Astrocyte (in vitro differentiated cells and primary cell): ENCODE measurements around the gene PPIF. TPM values are rescaled to one million over a fixed set of nuclear protein-coding genes. Genes with fewer than 3 reads are reported as not detected.

Experiments used
- DNase-seq: peaks from one replicate; pipeline ENCODE4 v3.0.0-alpha.2; 2010; ENCODE audit warnings: low read depth
- FAIRE-seq: peaks from 2 replicates; lab custom pipeline; 2011; peaks lifted over from hg19 to GRCh38; lab: Jason Lieb, UNC
- H2AFZ ChIP-seq: 2 replicates; pipeline ENCODE4 v1.6.0; 2012; ENCODE audit warnings: low read depth, low read length, inconsistent platforms
- H3K27ac ChIP-seq: 2 replicates; pipeline ENCODE4 v1.5.1; 2011; ENCODE audit warnings: low read depth, low read length, inconsistent platforms
- H3K27me3 ChIP-seq: 2 replicates; pipeline ENCODE4 v1.6.0; 2011; ENCODE audit warnings: low read length, inconsistent platforms; ENCODE audit not compliant: insufficient read depth
- H3K36me3 ChIP-seq: 2 replicates; pipeline ENCODE4 v1.5.1; 2011; ENCODE audit warnings: low read length, inconsistent platforms; ENCODE audit not compliant: insufficient read depth
- H3K4me1 ChIP-seq: 2 replicates; pipeline ENCODE4 v1.5.1; 2011; ENCODE audit warnings: low read length, inconsistent platforms; ENCODE audit not compliant: insufficient read depth
- H3K4me2 ChIP-seq: 2 replicates; pipeline ENCODE4 v1.6.0; 2012; ENCODE audit warnings: low read length, inconsistent platforms
- H3K4me3 ChIP-seq: 2 replicates; pipeline ENCODE4 v1.5.1; 2011; ENCODE audit warnings: low read depth, mild to moderate bottlenecking, low read length, inconsistent platforms; ENCODE audit not compliant: insufficient read depth
- H3K79me2 ChIP-seq: 2 replicates; pipeline ENCODE4 v1.6.0; 2012; ENCODE audit warnings: mild to moderate bottlenecking, low read length, inconsistent platforms; ENCODE audit not compliant: insufficient read depth
- H3K9ac ChIP-seq: 2 replicates; pipeline ENCODE4 v1.6.0; 2012; ENCODE audit warnings: mild to moderate bottlenecking, low read length, inconsistent platforms
- H3K9me3 ChIP-seq: 2 replicates; pipeline ENCODE4 v1.5.1; 2012; ENCODE audit warnings: low read depth, mild to moderate bottlenecking, low read length, inconsistent platforms; ENCODE audit not compliant: insufficient read depth
- H4K20me1 ChIP-seq: 2 replicates; pipeline ENCODE4 v1.6.0; 2012; ENCODE audit warnings: low read length, inconsistent platforms; ENCODE audit not compliant: insufficient read depth
- H3K27ac Mint-ChIP-seq: one replicate; pipeline ENCODE4 v1.8.0; 2021; ENCODE audit warnings: mild to moderate bottlenecking, mixed read lengths; ENCODE audit not compliant: unreplicated experiment
- H3K27me3 Mint-ChIP-seq: one replicate; pipeline ENCODE4 v1.8.0; 2021; ENCODE audit warnings: low read depth, mixed read lengths; ENCODE audit not compliant: unreplicated experiment
- H3K36me3 Mint-ChIP-seq: one replicate; pipeline ENCODE4 v1.8.0; 2021; ENCODE audit warnings: low read depth, mixed read lengths; ENCODE audit not compliant: unreplicated experiment
- H3K4me1 Mint-ChIP-seq: one replicate; pipeline ENCODE4 v1.8.0; 2021; ENCODE audit warnings: low read depth, mixed read lengths; ENCODE audit not compliant: unreplicated experiment
- H3K4me3 Mint-ChIP-seq: one replicate; pipeline ENCODE4 v1.8.0; 2021; ENCODE audit warnings: mild to moderate bottlenecking, moderate library complexity, mixed read lengths; ENCODE audit not compliant: unreplicated experiment
- H3K9me3 Mint-ChIP-seq: one replicate; pipeline ENCODE4 v1.8.0; 2021; ENCODE audit warnings: mild to moderate bottlenecking, mixed read lengths; ENCODE audit not compliant: unreplicated experiment
- CTCF ChIP-seq: IDR thresholded peaks from 2 replicates; pipeline ENCODE4 v1.5.1; 2011; ENCODE audit warnings: low read depth, mild to moderate bottlenecking, inconsistent platforms, low read length, moderate library complexity; ENCODE audit not compliant: insufficient read depth
- EZH2 ChIP-seq: IDR thresholded peaks from 2 replicates; pipeline ENCODE4 v1.6.1; 2012; ENCODE audit warnings: mild to moderate bottlenecking, low read length, inconsistent platforms; ENCODE audit not compliant: insufficient read depth
- total RNA-seq: library from RNA; stranded (reverse); gene quantifications from 2 replicates; pipeline ENCODE4 v1.2.1, GENCODE V29; 2021

The PPIF gene
- total RNA-seq, 1 donor from 2014 or later: 31.7 TPM

- peaks cover 34% of the 10 kb centered on the region for H3K79me2 ChIP-seq
- no peaks in the 10 kb centered on the region for H3K27me3 ChIP-seq
- peak overlapping the region; percentile 96 for H3K4me2 ChIP-seq
- Mint-ChIP-seq H3K9me3 (no peaks in the 10 kb centered on the region), H3K27ac (no peak overlapping the region), H3K4me3 (peak overlapping the region; percentile 62), H3K36me3 (peaks cover 9% of the 10 kb centered on the region), H3K4me1 (peaks cover 2% of the 10 kb centered on the region), H3K27me3 (peaks cover 15% of the 10 kb centered on the region)
- H3K4me3 ChIP-seq: no peak overlapping the region
- H3K9ac ChIP-seq: no peak overlapping the region
- H3K9me3 ChIP-seq: no peaks in the 10 kb centered on the region
- no peak for TF ChIP-seq EZH2
- TF ChIP-seq CTCF: no peak
- FAIRE-seq (no peak), DNase-seq (no peak)
- H3K36me3 ChIP-seq: peaks cover 8% of the 10 kb centered on the region
- H3K4me1 ChIP-seq: peaks cover 19% of the 10 kb centered on the region
- H2AFZ ChIP-seq: peak overlapping the region; percentile 42
- peaks cover 31% of the 10 kb centered on the region for H4K20me1 ChIP-seq
- no peak overlapping the region for H3K27ac ChIP-seq
Observed at GRCh38 chr10:79346388-79347225, 662 bp upstream of the PPIF start.

GRCh38 chr10:79347894-79348639, 798 bp downstream of the PPIF start:
- Mint-ChIP-seq H3K27ac (peak overlapping the region; percentile 58), H3K36me3 (peaks cover 12% of the 10 kb centered on the region), H3K27me3 (peaks cover 15% of the 10 kb centered on the region), H3K9me3 (no peaks in the 10 kb centered on the region), H3K4me3 (peak overlapping the region; percentile 85), H3K4me1 (peaks cover 2% of the 10 kb centered on the region)
- peaks cover 45% of the 10 kb centered on the region for H4K20me1 ChIP-seq
- peak overlapping the region; percentile 72 for H3K27ac ChIP-seq
- FAIRE-seq (no peak), DNase-seq (peak; percentile 51)
- no peaks in the 10 kb centered on the region for H3K27me3 ChIP-seq
- peak overlapping the region; percentile 96 for H3K4me2 ChIP-seq
- H3K9ac ChIP-seq: peak overlapping the region; percentile 94
- TF ChIP-seq EZH2 (no peak), CTCF (no peak)
- H3K4me1 ChIP-seq: peaks cover 19% of the 10 kb centered on the region
- H3K4me3 ChIP-seq: peak overlapping the region; percentile 78
- H3K36me3 ChIP-seq: peaks cover 20% of the 10 kb centered on the region
- no peaks in the 10 kb centered on the region for H3K9me3 ChIP-seq
- peak overlapping the region; percentile 94 for H2AFZ ChIP-seq
- H3K79me2 ChIP-seq: peaks cover 34% of the 10 kb centered on the region
